ENCODE data around the gene VANGL2. TPM values are rescaled to one million over a fixed set of nuclear protein-coding genes. Genes with fewer than 3 reads are reported as not detected.
A peak's percentile ranks its signal among the peaks of the same experiment; 100 is the strongest.

The VANGL2 gene
- polyA plus RNA-seq (ENCODE audit: insufficient read length) = 11.0 TPM

DNA sequence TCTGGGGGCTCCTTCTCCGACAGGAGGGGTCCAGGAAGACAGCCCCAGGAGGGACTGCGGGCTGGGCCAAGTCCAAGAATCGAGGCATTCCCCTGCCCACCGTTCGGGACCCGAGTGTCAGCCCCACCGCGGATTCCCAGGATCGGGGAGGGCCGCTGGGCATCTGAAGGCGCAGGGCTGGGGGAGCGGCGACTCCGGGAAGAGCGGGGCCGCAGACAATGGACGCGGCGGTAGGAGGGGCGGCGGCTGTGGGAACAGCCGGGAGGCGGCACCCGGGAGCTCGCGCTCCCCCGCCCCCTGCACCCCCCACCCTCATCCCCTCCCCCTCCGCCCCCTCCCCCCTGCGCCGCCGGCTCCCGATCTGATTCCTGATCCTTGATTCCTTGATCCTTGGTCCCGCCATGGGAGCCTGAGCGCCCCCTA, at the start of gene VANGL2:
Gene VANGL2 (plus strand): TSS at position 342 of the 423 bp plus-strand sequence. CDS start 15,274 bp downstream, outside the sequence.
- DNase-seq = peak; percentile 91

DNA sequence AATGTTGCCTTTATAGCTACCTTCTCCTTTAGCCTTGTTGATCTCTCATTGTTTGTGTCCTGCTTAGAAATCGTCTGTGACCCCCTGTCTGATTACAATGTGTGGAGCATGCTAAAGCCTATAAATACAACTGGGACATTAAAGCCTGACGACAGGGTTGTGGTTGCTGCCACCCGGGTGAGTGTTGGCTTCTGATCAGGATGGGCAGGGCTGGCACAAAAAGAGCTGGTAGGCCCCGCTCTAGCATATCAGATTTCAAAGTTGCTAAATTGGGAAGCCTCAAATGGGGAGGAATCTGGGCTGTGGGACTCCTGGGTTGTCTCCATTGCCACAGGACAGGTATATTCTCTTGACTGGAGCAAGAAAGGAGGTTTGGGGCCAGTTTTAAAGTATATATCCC, 48.7 kb upstream of the VANGL2 start:
- DNase-seq = no peak

- no peak for DNase-seq
Observed at GRCh38 chr1:160352555-160352954, 47.8 kb upstream of the VANGL2 start.

DNA sequence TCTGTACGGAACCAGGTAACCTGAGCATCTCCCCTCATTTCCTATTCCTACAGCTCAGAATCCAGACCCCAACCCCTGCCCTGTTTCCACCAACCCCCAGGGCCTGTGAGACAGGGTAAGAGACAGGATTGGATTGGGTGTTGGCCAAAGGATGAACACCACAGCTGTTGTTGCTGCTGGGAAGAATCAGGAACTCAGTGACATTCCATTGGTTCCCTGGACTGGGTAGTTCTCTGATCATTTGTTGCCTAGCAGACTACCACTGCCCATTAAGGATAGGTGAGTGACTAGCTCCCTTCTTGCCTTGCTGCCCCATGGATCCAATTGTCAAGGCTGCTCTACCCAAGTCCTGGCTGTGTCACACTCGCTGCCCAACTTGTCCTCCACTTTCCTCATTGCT, 47.1 kb upstream of the VANGL2 start:
- DNase-seq = no peak

GRCh38 chr1:160354388-160354985, 45.9 kb upstream of the VANGL2 start:
- no peak for DNase-seq

DNA sequence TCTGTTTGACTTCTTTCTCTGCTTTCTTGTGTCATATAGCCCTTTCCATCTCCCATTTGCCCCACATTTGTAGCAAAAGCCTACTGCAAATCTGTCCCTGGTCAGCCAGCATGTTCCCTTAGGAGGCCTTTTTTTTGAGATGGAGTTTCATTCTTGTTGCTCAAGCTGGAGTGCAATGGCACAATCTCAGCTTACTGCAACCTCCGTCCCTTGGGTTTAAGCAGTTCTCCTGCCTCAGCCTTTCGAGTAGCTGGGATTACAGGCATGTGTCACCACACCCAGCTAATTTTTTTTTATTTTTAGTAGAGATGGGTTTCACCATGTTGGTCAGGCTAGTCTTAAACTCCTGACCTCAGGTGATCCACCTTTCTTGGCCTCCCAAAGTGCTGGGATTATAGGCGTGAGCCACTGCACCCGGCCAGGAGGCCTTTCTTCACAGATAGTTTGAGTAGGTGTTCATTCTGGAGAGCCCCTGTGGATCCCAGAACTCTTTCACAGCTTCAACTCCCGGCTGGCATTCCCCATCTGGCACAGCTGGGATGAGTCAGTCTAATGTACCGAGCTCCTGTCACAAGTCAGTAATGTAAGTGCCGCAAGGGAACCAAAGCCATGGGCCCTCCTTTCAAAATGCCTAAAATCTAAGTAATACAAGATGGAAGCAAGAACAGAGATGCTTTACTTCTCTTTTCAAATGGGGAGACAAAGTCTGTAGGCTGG, 42.9 kb upstream of the VANGL2 start:
- DNase-seq = no peak

DNA sequence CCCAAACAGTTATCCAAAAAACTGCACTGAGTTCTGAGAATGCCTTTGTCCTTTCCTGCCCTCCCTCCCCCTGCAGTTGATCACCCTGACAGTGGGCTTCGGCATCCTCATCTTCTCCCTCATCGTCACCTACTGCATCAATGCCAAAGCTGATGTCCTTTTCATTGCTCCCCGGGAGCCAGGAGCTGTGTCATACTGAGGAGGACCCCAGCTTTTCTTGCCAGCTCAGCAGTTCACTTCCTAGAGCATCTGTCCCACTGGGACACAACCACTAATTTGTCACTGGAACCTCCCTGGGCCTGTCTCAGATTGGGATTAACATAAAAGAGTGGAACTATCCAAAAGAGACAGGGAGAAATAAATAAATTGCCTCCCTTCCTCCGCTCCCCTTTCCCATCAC, 42.3 kb upstream of the VANGL2 start:
- DNase-seq = no peak

DNA sequence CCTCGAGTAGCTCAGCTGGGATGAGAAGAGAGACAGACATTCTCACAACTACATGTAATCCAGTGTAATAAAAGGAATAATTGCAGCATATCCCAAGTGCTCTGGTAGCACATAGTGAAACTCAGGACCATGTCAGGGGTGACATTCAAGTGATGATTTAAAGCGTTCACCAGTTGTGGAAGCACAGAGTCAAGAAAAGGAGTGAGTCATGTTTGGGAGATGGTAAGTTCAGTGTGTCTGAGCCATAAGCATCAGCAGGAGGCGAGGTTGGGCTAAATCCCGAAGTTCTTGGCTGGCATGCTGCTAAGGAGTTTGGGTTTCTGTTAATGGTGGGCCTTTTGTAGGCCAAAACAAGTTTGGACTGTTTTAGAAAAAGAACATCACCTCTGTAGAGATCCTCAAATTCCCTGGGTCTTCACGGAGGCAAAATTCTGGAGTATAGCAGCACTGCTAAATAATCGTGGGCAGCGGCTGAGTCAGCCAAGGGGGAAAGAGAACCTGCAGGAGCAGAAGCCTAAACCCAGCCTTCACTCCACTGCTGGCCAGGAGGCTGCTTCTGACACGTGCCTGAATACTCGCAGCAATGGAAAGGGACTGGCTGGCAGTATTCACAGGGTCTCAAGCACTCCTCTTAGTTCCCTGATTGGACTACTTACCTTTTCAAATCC, 40.7 kb upstream of the VANGL2 start:
- no peak for DNase-seq

- DNase-seq = no peak
Observed at GRCh38 chr1:160360227-160360695, 40.1 kb upstream of the VANGL2 start.

- DNase-seq = no peak
Observed at GRCh38 chr1:160361199-160361598, 39.2 kb upstream of the VANGL2 start.

GRCh38 chr1:160361814-160362167, 38.6 kb upstream of the VANGL2 start:
- no peak for DNase-seq

- no peak for DNase-seq
Observed at GRCh38 chr1:160362168-160362957, 38.0 kb upstream of the VANGL2 start.

- no peak for DNase-seq
Observed at GRCh38 chr1:160363010-160363409, 37.4 kb upstream of the VANGL2 start.

- no peak for DNase-seq
Observed at GRCh38 chr1:160363951-160364735, 36.2 kb upstream of the VANGL2 start.

DNA sequence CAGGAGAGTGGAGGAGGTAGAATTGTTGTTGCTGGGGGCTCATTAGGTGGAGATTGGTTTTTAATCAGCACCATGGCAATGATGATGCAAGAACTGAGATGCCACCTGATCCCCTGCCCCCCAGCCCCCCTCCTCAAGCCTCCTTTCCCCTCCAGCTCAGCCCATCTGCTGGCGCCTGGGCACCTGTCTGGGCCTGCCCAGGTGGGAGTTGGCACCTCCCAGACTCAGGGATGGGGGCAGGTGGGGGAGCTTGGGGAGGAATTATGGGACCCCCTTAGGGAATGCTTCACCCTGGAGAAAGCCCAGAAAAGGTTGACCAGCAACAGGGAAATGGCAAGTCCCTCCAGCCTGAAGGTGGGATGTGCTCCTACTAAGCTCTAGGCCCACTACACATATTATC, 35.0 kb upstream of the VANGL2 start:
- DNase-seq = no peak

GRCh38 chr1:160366731-160367515, 33.4 kb upstream of the VANGL2 start, which contains the start of gene NHLH1:
Gene NHLH1, plus strand, starts transcription at chr1:160367071. Its CDS starts 3,661 bp downstream, at chr1:160370732.
- no peak for DNase-seq

GRCh38 chr1:160367516-160367900, 32.9 kb upstream of the VANGL2 start:
- DNase-seq = no peak

DNA sequence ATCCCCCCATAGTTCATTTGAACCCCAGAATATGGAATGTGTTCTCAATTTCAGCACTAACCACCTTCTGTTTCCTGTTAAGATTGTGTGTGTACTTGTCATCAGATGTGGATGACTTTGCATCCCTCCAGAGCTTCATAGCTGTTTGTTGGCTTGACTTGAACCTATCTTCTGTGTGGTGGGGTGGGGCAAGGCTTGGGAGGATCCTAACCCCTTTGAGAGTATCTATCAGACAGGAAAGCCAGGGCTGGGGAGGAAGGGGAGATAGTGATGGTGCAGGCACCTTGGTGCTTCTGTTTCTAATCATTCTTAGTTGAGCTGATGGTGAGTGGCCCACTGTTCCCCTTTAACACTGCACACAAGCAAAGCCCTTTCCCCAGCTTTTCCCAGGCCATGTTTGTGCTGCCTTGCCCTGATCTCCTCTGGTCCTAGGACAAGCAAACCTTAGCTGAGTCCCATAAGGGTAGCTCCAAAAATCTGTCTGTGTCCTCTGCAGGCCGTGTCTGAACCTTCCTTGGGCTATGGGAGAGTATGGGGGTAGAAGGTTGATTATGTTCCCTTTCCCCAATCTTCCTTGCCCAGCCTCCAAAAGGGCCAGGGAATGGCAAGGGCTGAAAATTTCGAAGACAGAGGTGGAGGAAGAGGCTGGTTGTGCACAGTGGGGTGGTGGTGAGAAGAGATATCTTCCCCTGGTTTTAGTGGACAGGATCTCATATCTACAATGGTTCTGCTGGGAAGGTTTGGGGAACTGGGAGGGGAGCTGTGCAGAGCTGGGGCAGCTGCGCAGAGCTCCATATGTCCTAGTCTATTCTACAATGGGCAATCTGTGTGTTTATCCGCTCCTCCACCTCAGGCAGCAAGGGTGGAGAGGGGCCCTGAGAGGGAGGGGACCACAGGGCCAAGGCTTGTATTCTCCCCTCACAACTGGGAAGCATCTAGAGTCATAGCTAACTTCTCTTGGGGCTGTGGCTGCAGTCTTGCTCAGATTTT, 32.1 kb upstream of the VANGL2 start:
- no peak for DNase-seq

- DNase-seq = no peak
Observed at GRCh38 chr1:160369087-160369486, 31.3 kb upstream of the VANGL2 start.
